ENCODE data around the gene PLEKHD1. TPM values are rescaled to one million over a fixed set of nuclear protein-coding genes. Genes with fewer than 3 reads are reported as not detected.

The PLEKHD1 gene
- total RNA-seq, 2 experiments from 2014 or later, result 0.09 to 0.19 TPM

DNA sequence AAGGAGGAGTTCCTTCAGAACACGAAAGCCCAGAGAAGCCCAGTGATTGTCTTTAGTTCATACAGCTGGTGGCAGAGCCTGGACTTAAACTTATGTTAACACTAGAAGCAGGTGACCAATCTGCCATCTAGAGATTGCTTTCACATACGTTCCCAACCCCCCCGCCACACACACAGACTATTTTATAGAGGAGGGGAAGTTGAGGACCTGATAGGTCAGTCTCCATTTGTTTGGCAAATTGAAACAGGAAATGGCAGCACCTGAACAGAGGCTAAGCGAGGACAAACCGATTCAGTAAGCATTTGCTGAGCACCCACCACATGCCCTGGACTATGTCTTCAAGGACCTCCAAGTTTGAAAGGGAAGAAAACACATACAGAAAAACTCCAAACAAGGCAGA, 4.8 kb upstream of the PLEKHD1 start:
- CTCF ChIA-PET (ENCODE audit: unreplicated experiment), result no interaction called here
- POLR2A ChIA-PET, result no interaction called here
- Histone ChIP-seq H3K4me1 (ENCODE audit: insufficient read depth, low read length, poor library complexity, severe bottlenecking) (peaks cover 39% of the 10 kb centered on the region), H3K36me3 (ENCODE audit: insufficient read depth, low read length) (no peaks in the 10 kb centered on the region), H3K27ac (ENCODE audit: low read depth, low read length, poor library complexity, severe bottlenecking) (no peak overlapping the region), H3K4me3 (ENCODE audit: low read depth, low read length, poor library complexity, severe bottlenecking) (no peak overlapping the region), H3K4me2 (ENCODE audit: low read length) (no peak overlapping the region), H3K79me2 (ENCODE audit: insufficient read depth, low read depth, low read length) (no peaks in the 10 kb centered on the region), H4K20me1 (ENCODE audit: insufficient read depth, low read length) (no peaks in the 10 kb centered on the region), H3K9me2 (ENCODE audit: insufficient read depth, low read length) (no peaks in the 10 kb centered on the region), H3K9me3 (ENCODE audit: low read length) (no peaks in the 10 kb centered on the region), H2AFZ (ENCODE audit: low read length) (no peak overlapping the region)
- DNase-seq (ENCODE audit: low spot score), result peak; percentile 39
- TF ChIP-seq, protein P1, sequence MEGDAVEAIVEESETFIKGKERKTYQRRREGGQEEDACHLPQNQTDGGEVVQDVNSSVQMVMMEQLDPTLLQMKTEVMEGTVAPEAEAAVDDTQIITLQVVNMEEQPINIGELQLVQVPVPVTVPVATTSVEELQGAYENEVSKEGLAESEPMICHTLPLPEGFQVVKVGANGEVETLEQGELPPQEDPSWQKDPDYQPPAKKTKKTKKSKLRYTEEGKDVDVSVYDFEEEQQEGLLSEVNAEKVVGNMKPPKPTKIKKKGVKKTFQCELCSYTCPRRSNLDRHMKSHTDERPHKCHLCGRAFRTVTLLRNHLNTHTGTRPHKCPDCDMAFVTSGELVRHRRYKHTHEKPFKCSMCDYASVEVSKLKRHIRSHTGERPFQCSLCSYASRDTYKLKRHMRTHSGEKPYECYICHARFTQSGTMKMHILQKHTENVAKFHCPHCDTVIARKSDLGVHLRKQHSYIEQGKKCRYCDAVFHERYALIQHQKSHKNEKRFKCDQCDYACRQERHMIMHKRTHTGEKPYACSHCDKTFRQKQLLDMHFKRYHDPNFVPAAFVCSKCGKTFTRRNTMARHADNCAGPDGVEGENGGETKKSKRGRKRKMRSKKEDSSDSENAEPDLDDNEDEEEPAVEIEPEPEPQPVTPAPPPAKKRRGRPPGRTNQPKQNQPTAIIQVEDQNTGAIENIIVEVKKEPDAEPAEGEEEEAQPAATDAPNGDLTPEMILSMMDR (conservative IDR thresholded peaks at IDR 0.05; ENCODE audit: low read length), result no peak
- TF ChIP-seq EZH2phosphoT487 (IDR thresholded peaks at IDR 0.05; ENCODE audit: borderline replicate concordance, low read depth, low read length), result no peak
- intact Hi-C loops (cut with micrococcal nuclease; ENCODE audit: unreplicated experiment), result loop anchor here (5.0 kb wide), 1 partner anchor 237 kb away; no protein-coding TSS in a partner anchor
- BruUV-seq (replicated peaks), result no TSS peak

DNA sequence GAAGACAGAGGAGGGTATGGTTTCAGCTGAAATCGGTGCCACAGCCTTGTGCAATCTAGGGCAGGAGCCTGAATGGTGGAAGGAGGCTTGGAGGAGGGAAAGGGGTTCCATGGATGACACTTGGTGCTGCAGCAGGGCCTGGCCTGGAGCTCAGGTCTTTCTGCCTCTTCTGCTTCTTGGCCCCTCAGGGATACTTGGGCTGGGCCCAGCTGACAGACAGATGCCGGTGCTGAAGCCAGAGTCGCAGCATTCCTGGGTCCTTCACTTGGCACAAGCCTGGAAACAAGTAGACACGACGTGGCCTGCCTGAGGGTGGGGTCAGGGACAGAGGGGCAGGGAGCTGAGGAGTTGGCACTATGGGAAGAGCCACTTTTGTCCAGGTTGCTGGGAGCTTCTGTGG, 4.4 kb upstream of the PLEKHD1 start:
- Histone ChIP-seq H4K20me1 (ENCODE audit: insufficient read depth, low read length) (no peaks in the 10 kb centered on the region), H3K4me2 (ENCODE audit: low read length) (no peak overlapping the region), H3K79me2 (ENCODE audit: insufficient read depth, low read depth, low read length) (no peaks in the 10 kb centered on the region), H3K4me3 (ENCODE audit: low read depth, low read length, poor library complexity, severe bottlenecking) (no peak overlapping the region), H3K9me2 (ENCODE audit: insufficient read depth, low read length) (no peaks in the 10 kb centered on the region), H3K27ac (ENCODE audit: low read depth, low read length, poor library complexity, severe bottlenecking) (no peak overlapping the region), H2AFZ (ENCODE audit: low read length) (no peak overlapping the region), H3K36me3 (ENCODE audit: insufficient read depth, low read length) (no peaks in the 10 kb centered on the region), H3K4me1 (ENCODE audit: insufficient read depth, low read length, poor library complexity, severe bottlenecking) (peaks cover 39% of the 10 kb centered on the region), H3K9me3 (ENCODE audit: low read length) (no peaks in the 10 kb centered on the region)
- BruUV-seq (replicated peaks), result no TSS peak
- POLR2A ChIA-PET, result interaction anchor here (0.7 kb wide), 1 partner anchor 1195 kb away, joined by 3 read pairs; no protein-coding TSS in a partner anchor
- TF ChIP-seq EZH2phosphoT487 (IDR thresholded peaks at IDR 0.05; ENCODE audit: borderline replicate concordance, low read depth, low read length), result no peak
- TF ChIP-seq, protein P1 (conservative IDR thresholded peaks at IDR 0.05; ENCODE audit: low read length), result no peak
- intact Hi-C loops (cut with micrococcal nuclease; ENCODE audit: unreplicated experiment), result no loop called here
- DNase-seq (ENCODE audit: low spot score), result no peak
- CTCF ChIA-PET (ENCODE audit: unreplicated experiment), result no interaction called here

DNA sequence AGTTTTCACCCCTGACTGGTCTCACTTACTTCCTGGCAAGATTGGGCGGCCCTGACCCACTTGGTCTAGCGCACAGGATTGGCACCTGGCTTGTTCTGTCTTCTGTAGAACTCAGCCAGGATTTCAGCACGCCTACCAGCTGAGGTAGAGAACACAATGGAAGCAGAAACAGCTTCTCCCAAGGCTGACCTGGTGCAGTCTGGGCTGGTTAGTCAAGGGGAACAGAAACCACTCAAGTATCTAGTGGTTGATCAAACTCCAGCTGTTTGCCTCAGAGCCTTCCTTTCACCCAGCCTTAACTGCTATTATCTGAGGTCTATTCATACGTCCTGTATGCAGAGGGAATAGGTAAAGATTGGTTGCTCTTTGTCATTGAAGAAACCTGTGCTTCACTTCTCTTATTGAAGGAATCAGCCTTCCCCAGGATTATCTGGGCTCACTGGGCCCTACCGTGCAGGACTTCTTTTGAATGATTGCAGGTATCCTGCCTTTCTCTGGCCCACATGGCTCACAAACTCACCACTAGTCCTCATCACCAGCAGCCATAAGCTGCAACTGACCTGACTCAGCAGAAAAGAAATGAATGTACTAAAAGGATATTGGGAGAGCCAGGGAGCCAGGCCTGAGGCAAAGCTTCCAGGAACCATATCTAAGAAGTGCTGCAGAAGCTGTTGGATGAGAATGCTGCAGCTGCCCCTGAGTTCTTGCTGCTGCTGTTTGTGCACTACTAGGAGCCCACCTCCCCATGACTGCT, 2.5 kb upstream of the PLEKHD1 start:
- no peaks in the 10 kb centered on the region for H4K20me1 ChIP-seq (ENCODE audit: insufficient read depth, low read length)
- peak overlapping the region; percentile 59 for H3K4me2 ChIP-seq (ENCODE audit: low read length)
- ChIA-PET POLR2A (interaction anchor here (1.0 to 1.4 kb wide), 4 partner anchors 18 to 346 kb away, joined by 3 to 4 read pairs (median 3); partner anchors contain the start of gene SRSF5), CTCF (ENCODE audit: unreplicated experiment) (no interaction called here)
- peak overlapping the region; percentile 60 for H3K27ac ChIP-seq (ENCODE audit: low read depth, low read length, poor library complexity, severe bottlenecking)
- H3K9me2 ChIP-seq (ENCODE audit: insufficient read depth, low read length), result no peaks in the 10 kb centered on the region
- no peaks in the 10 kb centered on the region for H3K9me3 ChIP-seq (ENCODE audit: low read length)
- peak; percentile 90 for DNase-seq (ENCODE audit: low spot score)
- no TSS peak for BruUV-seq (replicated peaks)
- peak overlapping the region; percentile 11 for H3K4me3 ChIP-seq (ENCODE audit: low read depth, low read length, poor library complexity, severe bottlenecking)
- H3K36me3 ChIP-seq (ENCODE audit: insufficient read depth, low read length), result no peaks in the 10 kb centered on the region
- H3K79me2 ChIP-seq (ENCODE audit: insufficient read depth, low read depth, low read length), result no peaks in the 10 kb centered on the region
- 0 out of 2 replicates have a peak overlapping the region, but pooled peaks have one; percentile 0 for H2AFZ ChIP-seq (ENCODE audit: low read length)
- TF ChIP-seq EZH2phosphoT487 (IDR thresholded peaks at IDR 0.05; ENCODE audit: borderline replicate concordance, low read depth, low read length), result no peak
- TF ChIP-seq, protein P1 (conservative IDR thresholded peaks at IDR 0.05; ENCODE audit: low read length), result no peak
- H3K4me1 ChIP-seq (ENCODE audit: insufficient read depth, low read length, poor library complexity, severe bottlenecking), result peaks cover 39% of the 10 kb centered on the region
- intact Hi-C loops (cut with micrococcal nuclease; ENCODE audit: unreplicated experiment), result no loop called here

Measured in OCI-LY7 (cell line).